ENCODE measurements around the gene RPS23.

RPS23 gene

DNA sequence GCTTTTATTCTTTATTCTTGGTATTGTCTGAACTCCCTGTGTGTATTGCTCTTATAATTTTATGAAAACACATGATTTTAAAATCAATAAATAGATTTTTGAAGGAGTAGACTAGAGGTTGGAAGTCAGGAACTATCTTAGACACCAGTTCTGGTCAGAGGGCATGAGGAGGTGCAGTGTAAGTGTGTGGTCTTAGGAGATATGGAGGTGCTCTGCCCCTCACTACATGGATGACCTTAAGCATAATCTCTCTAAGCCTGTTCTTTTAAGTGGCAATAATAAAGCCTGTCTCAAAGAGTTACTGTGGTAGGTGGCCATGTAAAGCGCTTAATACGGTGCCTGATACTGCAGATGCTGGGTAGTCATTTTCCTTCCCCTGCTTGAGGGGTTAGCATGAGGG is 34.0 kb downstream of the RPS23 start:
- DNase-seq: no peak

DNA sequence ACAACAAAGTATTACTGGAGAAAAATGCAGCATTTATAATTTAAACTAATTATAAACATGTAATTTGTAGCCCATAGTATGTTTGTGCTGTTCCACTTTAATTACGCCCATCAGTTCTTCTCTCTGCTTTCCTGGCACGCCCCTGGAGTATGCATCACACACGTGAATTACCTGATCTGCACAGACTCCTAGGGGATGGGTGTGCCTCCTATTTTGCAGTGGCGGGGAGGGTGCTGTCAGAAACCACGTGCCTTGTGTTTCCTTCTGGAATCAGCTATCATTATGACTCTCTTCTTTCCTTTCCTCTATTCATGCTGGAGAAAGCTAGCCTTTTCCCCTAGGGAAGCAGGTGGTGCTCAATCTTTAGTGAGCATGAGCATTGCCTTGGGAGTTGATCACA is 43.3 kb downstream of the RPS23 start:
- DNase-seq: no peak

DNA sequence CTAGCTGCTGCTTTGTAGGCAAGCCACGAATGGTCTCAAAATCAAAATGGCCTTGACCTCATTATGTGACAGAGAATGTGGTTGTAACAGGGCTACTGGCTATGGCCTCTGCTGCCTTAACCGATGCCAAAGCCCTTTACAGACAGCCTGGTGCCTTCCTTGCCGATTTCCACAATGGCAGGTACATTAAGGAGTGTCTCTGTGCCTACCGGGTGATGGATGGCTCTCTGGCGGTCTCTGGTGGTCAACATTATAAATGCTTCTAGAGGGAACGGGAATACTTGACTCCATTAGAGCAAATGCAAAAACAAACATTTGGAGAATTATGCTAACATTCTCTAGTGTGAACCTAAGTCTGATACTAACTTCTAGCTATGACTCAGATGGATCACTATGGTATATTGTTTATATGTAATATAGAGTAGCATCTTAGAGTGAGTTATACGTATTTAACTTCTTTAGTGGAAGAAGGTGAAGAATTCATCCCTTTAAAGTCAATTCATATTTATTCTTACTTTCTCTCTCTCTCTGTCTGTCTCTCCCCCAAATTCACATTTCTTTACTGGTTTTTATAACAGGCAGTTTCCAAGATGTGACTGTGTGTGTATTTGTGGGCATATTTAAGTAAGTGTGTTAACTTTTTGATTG is 52.5 kb downstream of the RPS23 start:
- peak; percentile 68 for DNase-seq
